Mesothelial cell of epicardium (in vitro differentiated cells): Measurements from ENCODE around the gene LTN1. TPM values are rescaled to one million over a fixed set of nuclear protein-coding genes. Genes with fewer than 3 reads are reported as not detected.
A peak's percentile ranks its signal among the peaks of the same experiment; 100 is the strongest.

Source experiments
- DNase-seq, 2 experiments: peaks; one replicate each; pipeline ENCODE4 v3.0.0; 2021; ENCODE audit warnings: low spot score in 2 of 2; ENCODE audit not compliant: unreplicated experiment in 2 of 2
- H3K27ac Mint-ChIP-seq: 2 replicates; pipeline ENCODE4 v1.8.0; 2021; ENCODE audit warnings: mixed read lengths
- H3K27me3 Mint-ChIP-seq: 2 replicates; pipeline ENCODE4 v1.8.0; 2021; ENCODE audit warnings: low read depth, mixed read lengths
- H3K36me3 Mint-ChIP-seq: 2 replicates; pipeline ENCODE4 v1.8.0; 2021; ENCODE audit warnings: mixed read lengths
- H3K4me1 Mint-ChIP-seq: 2 replicates; pipeline ENCODE4 v1.8.0; 2021; ENCODE audit warnings: mixed read lengths
- H3K4me3 Mint-ChIP-seq: 2 replicates; pipeline ENCODE4 v1.8.0; 2021; ENCODE audit warnings: mild to moderate bottlenecking, moderate library complexity, mixed read lengths
- H3K9me3 Mint-ChIP-seq: 2 replicates; pipeline ENCODE4 v1.8.0; 2021; ENCODE audit warnings: mixed read lengths
- total RNA-seq: library from RNA; stranded (reverse); gene quantifications from 3 replicates; pipeline ENCODE4 v1.2.1, GENCODE V29; 2021
- TF ChIP-seq, protein P1 (sequence below): fragments of 200-600 bp; sonication (generic); IDR thresholded peaks from one replicate; pipeline ENCODE4 v1.5.0; 2021; ENCODE audit warnings: antibody characterized with exemption; ENCODE audit not compliant: unreplicated experiment

Gene LTN1, protein sequence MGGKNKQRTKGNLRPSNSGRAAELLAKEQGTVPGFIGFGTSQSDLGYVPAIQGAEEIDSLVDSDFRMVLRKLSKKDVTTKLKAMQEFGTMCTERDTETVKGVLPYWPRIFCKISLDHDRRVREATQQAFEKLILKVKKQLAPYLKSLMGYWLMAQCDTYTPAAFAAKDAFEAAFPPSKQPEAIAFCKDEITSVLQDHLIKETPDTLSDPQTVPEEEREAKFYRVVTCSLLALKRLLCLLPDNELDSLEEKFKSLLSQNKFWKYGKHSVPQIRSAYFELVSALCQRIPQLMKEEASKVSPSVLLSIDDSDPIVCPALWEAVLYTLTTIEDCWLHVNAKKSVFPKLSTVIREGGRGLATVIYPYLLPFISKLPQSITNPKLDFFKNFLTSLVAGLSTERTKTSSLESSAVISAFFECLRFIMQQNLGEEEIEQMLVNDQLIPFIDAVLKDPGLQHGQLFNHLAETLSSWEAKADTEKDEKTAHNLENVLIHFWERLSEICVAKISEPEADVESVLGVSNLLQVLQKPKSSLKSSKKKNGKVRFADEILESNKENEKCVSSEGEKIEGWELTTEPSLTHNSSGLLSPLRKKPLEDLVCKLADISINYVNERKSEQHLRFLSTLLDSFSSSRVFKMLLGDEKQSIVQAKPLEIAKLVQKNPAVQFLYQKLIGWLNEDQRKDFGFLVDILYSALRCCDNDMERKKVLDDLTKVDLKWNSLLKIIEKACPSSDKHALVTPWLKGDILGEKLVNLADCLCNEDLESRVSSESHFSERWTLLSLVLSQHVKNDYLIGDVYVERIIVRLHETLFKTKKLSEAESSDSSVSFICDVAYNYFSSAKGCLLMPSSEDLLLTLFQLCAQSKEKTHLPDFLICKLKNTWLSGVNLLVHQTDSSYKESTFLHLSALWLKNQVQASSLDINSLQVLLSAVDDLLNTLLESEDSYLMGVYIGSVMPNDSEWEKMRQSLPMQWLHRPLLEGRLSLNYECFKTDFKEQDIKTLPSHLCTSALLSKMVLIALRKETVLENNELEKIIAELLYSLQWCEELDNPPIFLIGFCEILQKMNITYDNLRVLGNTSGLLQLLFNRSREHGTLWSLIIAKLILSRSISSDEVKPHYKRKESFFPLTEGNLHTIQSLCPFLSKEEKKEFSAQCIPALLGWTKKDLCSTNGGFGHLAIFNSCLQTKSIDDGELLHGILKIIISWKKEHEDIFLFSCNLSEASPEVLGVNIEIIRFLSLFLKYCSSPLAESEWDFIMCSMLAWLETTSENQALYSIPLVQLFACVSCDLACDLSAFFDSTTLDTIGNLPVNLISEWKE (N-terminal part only)
- total RNA-seq = 30.6 to 34.3 TPM (median 31.1 TPM) in 3 replicates

DNA sequence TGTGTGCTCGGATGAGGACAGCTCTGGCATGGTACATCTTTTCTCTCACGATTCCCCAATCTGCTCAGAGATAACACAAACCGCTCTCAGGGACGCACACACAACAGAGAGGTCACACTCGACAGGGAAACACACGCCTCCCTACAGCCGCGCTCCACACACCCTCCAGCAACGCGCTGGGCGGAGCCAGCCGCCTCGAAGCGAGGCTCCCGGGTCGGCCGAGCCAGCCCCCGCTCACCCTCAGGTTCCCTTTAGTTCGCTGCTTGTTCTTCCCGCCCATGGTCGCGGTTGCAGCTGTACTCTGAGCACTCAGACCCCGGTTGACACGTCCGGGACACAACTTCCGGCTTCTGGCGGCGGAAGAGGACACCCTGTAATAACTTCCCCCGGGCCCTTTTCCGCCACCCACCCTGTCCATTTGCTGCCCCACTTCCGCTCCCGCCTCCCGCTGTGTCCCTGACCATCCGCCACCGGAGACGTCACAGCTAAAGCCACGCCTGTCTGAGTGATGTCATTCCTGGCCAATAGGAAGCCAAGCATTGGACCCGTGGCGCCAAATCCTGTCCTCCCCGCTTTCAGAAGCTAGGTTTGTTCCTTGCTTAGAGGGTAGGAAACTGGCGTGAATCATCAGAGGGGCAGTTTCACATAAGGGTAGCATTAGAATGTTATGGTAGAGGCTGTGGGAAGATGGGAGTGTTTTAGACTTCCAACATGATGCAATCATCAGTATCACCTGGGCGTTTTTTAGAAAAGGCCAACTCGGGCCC lies at the start of gene LTN1:
LTN1 (minus strand) TSS at position 352 of the 767 bp plus-strand sequence; CDS start at position 280, 72 bp downstream.
- Mint-ChIP-seq H3K9me3 (no peaks in the 10 kb centered on the region), H3K4me3 (peak within 1 kb of the TSS; percentile 99), H3K36me3 (no peaks in the 10 kb centered on the region), H3K27me3 (no peaks in the 10 kb centered on the region), H3K27ac (peak within 1 kb of the TSS; percentile 100), H3K4me1 (peaks cover 18% of the 10 kb centered on the region)
- TF ChIP-seq, protein P1, sequence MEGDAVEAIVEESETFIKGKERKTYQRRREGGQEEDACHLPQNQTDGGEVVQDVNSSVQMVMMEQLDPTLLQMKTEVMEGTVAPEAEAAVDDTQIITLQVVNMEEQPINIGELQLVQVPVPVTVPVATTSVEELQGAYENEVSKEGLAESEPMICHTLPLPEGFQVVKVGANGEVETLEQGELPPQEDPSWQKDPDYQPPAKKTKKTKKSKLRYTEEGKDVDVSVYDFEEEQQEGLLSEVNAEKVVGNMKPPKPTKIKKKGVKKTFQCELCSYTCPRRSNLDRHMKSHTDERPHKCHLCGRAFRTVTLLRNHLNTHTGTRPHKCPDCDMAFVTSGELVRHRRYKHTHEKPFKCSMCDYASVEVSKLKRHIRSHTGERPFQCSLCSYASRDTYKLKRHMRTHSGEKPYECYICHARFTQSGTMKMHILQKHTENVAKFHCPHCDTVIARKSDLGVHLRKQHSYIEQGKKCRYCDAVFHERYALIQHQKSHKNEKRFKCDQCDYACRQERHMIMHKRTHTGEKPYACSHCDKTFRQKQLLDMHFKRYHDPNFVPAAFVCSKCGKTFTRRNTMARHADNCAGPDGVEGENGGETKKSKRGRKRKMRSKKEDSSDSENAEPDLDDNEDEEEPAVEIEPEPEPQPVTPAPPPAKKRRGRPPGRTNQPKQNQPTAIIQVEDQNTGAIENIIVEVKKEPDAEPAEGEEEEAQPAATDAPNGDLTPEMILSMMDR = no peak
- peak; percentile 96 to 98 for DNase-seq

DNA sequence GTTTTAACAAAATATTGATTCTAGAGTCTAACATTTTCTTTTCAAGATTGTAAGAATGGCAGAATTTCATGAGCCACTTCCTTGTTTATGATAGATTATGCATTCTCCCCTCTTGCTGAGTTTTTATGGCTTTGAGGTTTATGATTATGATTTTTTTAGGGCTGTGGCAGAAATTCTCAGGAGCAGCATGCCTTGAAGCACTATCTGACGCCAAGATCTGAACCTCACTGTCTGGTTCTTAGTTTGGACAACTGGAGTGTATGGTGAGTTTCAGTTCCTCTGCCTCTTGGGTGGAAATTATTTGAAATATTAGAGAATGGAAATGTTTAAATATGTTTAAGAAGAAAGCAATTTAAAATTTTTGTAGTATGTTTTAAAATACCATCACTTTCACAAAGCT lies 42.0 kb upstream of the LTN1 start:
- TF ChIP-seq, protein P1 = no peak
- DNase-seq = no peak
- Mint-ChIP-seq H3K27me3 (no peaks in the 10 kb centered on the region), H3K4me1 (peaks cover 13% of the 10 kb centered on the region), H3K9me3 (no peaks in the 10 kb centered on the region), H3K36me3 (peaks cover 36% of the 10 kb centered on the region), H3K27ac (peak overlapping the region; percentile 1), H3K4me3 (no peak overlapping the region)

DNA sequence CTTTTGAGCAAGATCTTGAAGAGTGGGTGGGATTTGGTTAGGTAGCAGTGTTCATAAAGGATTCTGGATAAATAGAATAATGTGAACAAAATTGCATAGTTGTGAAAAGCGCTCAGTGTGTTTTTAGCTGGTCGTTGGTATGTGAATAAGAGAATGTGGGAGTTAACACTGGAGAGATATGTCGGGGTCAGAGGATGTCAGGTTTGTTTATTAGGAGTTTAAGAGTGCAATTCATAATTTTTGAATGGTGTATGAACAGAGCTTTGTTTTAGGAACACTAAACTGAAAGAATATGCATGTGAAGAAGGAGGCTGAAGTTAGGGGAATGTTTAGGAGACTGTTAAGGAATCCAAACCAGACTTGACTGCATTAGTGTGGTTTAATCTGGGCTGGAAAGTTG lies 41.2 kb upstream of the LTN1 start:
- Mint-ChIP-seq H3K4me3 (no peak overlapping the region), H3K27me3 (no peaks in the 10 kb centered on the region), H3K4me1 (peaks cover 13% of the 10 kb centered on the region), H3K9me3 (no peaks in the 10 kb centered on the region), H3K36me3 (peaks cover 33% of the 10 kb centered on the region), H3K27ac (peak overlapping the region; percentile 48)
- TF ChIP-seq, protein P1 = no peak
- no peak for DNase-seq

DNA sequence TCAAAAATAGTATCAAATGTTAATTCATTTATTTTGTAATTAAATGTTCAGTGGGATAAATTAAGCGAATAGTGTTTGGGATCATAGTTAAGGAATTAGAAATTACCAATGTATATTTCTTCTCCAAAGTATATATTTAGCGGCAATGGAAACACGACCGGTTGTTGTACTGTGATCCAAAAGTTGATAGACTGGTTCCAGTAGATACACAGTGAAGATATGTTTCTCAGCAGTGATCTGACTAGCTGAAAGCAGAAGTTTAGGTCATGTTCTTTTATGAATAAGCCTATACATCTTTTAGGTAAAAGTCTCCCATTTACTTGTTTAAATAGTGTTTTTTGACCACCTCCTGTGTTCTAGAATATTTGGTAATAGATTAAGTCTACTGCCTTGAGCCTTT lies 40.6 kb upstream of the LTN1 start:
- Mint-ChIP-seq H3K27me3 (no peaks in the 10 kb centered on the region), H3K9me3 (no peaks in the 10 kb centered on the region), H3K27ac (peak overlapping the region; percentile 48), H3K4me3 (no peak overlapping the region), H3K4me1 (peaks cover 13% of the 10 kb centered on the region), H3K36me3 (peaks cover 33% of the 10 kb centered on the region)
- TF ChIP-seq, protein P1 = no peak
- DNase-seq = no peak
